Left lobe of liver (tissue), 2 donors: ENCODE results near the gene PNMA1. TPM values are rescaled to one million over a fixed set of nuclear protein-coding genes. Genes with fewer than 3 reads are reported as not detected.

Experiments
- ATAC-seq: fragments of 200-7000 bp; cut with Tn5 transposase; one replicate; pipeline ENCODE4 v1.9.1; 2020; ENCODE audit warnings: mild to moderate bottlenecking, moderate library complexity
- DNase-seq: peaks from one replicate; pipeline ENCODE4 v3.0.0-alpha.2; 2020; ENCODE audit warnings: low spot score
- total RNA-seq: library from RNA; stranded (reverse); gene quantifications from one replicate; pipeline ENCODE4 v1.2.1, GENCODE V29; 2021
- donor health status: DM: no; HTN: no; CAD: no; lungs with moderate emphysema.
- donor health status: DM: no; HTN: yes; CAD: no.

PNMA1 gene, protein sequence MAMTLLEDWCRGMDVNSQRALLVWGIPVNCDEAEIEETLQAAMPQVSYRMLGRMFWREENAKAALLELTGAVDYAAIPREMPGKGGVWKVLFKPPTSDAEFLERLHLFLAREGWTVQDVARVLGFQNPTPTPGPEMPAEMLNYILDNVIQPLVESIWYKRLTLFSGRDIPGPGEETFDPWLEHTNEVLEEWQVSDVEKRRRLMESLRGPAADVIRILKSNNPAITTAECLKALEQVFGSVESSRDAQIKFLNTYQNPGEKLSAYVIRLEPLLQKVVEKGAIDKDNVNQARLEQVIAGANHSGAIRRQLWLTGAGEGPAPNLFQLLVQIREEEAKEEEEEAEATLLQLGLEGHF
- total RNA-seq, result 2.3 TPM

DNA sequence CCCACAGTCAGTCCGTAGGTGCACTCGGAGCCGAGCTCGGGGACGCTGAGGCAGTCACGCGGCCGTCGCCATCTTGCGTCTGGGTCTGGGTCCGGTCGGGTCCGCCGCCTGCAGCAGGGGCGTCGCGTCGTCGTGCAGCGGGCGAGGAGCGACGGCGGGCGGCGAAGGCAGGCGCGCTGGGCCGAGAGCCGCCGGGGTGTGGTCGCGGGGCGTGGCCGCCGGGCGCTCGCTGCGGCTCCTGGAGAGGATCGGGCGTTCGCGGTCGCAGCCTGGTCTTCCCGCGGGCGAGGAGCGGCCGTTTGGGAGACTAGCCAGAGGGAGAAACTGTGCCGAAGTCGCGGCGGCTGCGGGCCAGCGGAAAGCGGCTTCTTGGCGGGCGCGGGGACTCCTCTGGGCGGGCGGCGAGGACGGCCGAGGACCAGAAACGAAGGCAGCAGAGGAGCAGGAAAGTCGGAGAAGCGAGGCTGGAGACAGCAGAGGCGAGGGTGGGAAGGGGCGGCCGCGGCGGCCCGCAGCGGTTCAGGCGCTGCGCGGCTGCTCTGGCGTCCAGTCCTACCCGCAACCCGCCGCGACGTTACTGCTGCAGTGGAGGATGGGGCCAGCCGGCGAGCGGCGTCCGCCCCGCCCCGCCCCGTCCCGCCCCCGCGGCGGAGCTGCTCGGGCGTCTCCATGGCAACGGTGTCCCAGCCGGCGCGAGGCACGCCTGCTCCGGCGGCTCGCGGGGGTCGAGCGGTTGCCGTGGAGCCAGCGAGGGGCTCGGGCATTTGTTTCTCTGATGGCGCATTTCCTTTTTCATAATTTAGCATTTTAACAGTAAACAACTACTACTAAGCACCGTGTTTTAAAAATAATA lies at the start of gene PNMA1:
Gene PNMA1 (minus strand): TSS at position 582 of the 853 bp plus-strand sequence. CDS start 745 bp downstream, outside the sequence.
- peak; percentile 87 for DNase-seq
- ATAC-seq, result peak; percentile 94

DNA sequence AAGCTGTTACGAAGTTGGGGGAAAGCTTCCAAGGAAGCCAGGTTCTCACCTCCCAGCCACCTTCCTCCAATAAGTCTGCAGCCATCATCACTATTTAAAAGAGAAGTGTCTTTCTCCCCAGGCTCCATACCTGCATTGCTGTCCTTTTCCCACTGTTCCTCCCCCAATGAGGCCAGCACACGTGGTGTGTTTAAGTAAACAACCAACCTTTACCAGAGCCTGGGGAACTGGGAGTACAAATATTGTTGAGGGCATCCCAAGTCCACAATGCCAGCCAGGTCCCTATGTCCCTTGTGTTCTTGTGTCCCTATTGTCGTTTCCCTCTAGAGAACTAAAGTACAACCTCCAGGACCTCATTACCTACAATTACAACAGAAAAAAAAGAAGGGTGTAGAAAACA lies 49.2 kb upstream of the PNMA1 start:
- ATAC-seq (peak; percentile 56), DNase-seq (peak; percentile 86)

DNA sequence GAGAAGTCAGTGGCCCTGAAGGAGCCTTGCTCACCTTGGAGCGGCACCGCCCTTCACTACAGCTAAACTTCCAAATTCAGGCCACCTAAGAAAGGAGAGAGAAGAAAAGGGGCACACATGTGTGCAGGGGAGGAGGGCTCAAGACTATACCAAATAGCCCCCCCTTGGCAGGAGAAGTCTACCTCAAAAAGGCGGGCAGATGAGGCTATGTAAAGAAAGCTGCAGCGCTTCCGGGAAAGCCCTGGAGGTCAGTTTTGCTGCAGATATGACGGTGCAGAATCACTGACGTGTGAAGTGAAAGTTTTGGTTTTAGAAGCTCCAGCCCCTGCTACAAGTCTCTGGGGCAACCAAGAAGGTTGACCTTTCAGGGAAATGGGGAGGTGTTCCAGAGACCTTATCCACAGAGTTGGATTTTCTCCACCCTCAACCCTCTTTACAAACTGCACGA lies 48.2 kb upstream of the PNMA1 start:
- no peak for ATAC-seq
- no peak for DNase-seq

DNA sequence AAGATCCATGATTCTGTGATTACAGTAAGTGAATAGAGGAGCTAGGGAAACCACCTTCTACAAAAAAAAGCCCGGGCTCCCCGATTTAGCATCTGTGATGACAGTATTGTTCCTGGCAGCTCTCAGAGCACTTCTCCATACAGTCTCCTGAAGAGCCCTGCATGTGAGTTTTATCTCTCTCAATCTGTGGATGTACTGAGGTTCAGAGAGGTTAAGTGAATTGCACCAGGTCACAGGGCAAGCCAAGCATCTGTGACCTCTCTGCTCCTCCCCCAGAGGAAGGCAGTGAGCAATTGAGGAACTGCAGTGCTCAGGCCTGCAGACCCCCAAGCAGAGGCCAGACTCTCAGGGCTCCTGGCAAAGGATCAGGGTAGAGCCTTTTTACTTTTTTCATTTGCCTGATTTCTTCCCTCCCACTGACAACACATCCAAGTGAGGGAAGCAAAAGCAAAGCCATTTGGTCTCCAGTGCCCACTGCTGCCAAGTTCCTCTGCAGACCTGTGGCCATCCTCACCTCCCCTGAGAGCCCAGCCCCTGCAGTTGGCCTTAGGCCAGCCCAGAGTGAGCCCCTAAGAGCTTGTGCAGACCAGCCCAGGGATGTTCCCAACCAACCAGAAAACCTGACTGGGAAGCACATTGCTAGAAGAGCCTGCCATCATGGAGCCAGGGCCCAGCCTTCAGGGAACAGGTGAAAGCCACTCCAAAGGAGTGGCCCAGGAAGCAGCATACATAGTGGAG lies 47.6 kb upstream of the PNMA1 start:
- DNase-seq (no peak), ATAC-seq (no peak)

DNA sequence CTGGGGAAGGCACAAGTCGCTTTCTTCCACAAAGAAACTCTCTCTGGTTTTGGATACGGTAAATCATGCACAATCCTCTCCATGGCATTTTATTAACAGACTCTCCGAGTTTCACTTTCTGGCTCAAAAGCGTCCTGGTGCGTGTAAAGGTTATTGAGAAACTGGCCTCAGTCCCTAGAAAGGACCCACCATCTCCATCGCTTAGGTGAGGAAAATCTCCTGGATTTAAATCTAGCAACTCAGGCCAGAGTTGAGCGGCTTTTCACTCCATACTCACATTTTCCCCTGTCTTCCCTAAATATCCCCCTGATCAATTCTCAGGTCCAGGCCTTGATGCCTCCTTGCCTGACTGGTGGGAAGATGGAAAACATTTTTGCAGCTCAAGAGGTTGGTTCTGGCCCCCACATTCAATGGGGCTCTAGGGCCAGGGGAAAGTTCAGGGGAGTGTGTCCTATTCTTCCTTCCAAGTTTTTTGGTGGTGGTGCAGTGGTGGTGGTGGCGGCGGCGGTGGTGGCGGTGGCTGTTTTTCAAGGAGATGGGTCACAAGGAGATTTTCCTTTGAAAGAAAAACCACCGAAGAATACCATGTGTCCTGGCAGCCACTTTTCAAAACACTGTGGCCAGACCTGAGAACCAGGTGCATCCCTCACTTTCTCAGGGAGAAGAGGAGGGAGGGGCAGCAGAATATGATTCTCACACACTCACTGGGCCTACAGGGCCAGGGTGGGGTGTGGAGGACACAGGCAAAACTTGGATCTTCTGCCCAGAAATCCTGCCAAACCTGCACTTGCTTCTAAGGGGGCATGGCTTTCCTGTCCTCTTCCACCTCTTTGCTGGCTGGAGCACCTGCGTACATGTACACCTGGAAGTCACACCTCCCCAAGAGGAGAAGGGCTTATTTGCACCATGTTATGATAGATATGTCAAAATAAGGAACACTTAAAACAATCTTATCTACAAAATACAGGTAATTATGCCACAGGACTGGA lies 46.7 kb upstream of the PNMA1 start:
- ATAC-seq, result no peak
- no peak for DNase-seq

DNA sequence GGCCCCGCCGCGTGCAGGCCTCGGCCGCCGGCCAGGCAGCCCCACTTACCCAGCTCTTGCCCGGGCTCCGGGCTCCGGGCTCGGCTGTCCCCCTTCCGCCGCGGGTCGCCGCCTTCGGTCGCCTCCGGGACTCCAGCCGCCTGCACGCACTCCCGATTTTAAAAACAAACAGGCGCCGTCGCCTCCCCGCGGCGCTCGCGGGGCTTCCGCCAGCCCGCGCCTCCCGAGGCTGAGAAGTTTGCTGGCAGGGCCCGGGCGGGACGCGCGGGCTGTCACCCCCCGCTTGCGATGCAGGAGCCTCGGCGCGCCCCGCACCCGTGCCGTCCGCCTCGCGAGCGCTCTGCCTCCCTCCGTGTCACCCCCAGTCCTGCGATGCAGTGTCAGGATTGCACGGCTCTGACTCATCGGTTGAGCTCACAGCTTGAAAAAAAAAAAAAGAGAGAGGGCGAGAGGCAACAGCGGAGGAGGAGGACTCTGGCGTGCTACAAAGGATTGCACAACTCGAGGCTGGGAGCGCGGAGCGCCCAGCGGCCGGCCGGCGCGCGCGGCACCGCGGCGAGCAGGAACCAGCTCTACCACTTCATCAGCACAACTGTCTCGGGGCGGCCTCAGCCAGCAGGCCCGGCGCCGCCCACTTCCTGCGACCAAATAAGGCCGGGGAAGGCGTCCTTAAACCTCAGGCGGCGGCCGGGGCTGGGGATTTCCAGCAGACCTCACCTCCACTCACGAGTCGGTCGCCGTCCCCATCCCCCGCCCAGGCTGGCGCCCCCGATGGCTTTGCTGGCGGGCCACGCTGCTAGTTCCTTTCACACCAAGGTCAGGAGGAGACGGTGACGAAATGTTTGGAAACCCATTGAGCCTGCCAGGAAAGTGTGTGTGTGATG lies 45.8 kb upstream of the PNMA1 start:
- ATAC-seq, result peak; percentile 70
- peak; percentile 96 for DNase-seq

DNA sequence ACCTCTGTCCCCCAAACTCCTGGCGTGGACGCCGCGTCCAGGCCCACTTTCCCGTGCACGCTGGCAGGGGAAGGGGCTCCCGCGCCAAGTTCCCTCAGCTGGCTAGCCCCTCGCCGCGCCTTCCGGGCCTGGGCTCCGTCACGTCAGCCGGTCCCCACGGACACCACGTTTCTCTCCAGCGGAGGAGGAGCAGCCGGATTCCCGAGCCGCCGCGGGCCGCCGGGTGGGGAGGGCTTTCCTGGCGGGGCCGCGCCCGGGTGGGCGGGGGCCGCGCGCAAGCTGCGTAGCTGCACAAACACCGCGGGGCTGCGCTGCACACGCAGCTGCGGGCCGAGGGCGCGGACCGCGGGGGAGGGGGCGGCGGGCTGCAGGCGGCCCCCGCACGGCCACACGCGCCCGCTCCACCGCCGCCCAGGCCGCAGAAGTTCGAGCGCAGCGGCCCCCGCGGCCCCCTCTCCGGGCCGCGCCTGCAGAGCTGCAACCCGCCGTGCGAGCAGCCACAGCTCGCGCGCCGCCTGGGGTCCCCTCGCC lies 45.1 kb upstream of the PNMA1 start:
- peak; percentile 73 for DNase-seq
- peak; percentile 10 for ATAC-seq

DNA sequence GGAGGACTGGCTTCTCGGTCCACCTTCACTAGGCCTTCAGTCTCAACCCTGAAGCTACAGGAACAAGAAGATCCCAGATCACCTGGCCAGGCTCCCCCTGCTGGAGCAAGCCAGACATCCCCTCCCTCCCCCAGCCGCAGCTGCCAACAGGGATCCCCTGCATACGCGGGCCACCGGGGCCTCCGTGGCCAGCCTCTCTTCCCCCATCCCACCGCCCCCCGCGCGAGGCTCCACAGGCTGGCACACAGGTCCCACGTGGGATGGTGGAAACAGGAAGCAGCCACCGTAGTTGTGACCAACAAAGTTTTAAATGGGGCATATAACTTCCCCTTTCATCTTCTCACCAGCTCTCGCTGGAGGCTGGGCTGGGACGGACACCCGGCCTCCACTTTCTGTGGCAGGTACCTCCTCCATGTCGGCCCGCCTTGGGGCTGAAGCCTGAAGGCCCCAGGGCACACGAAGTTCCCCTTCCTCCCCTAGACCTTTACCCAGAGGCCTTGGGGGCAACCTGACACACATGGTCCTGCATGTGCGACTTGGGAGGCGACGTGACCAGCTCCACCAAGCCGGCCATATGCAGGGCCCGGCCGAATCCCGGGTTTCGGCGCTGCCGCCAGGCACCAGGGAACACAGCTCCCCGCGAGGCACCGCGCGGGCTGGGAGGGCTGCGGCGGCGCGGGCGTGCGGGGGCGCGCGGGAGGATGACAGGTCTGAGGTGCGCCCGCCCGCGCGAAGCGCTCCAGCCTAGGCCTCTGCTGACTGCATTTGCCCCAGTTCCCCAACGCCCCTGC lies 44.4 kb upstream of the PNMA1 start:
- DNase-seq (peak; percentile 73), ATAC-seq (peak; percentile 29)

DNA sequence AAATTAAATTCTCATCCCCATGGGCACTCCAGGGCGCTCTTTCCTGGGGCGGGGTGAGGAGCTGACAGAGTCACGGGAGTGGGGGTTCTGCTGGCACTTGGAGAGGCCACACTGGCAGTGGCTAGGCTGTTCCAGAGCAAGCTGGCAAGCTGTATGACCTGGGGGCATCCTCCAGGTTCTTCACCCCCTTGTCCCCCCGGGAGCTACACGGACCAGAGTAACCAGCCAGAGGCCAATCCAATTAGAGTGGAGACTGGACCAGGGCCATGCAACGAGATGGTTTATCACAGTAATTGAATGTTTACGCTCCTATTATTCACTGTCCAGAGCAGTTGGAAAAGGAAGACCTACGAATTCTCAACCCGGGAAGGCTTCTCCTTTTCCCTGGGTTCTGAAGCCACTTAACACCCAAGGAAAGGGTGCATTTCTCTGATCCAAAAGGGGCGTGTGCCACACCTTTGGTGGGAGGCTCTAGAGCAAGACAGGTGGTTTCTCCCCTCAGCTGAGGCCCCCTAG lies 43.8 kb upstream of the PNMA1 start:
- ATAC-seq, result no peak
- DNase-seq, result no peak

DNA sequence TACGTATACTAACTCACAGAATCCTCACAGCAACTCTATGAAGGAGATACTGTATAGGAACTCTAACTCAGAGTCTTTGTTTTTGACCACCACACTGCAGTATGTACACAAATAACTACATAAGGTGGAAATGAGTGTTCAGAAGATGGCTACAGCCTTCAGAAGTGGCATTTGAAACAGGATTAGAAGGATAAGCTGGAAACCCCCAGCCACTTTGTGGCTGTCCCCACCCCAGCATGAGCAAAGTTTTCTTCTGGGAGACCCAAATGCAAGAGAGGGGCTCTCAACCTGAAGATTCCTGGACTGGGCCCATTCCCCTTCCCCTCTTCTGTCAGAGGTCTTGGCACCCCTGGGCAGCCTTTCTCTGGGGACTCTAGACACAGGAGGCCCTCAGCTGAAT lies 43.2 kb upstream of the PNMA1 start:
- no peak for ATAC-seq

DNA sequence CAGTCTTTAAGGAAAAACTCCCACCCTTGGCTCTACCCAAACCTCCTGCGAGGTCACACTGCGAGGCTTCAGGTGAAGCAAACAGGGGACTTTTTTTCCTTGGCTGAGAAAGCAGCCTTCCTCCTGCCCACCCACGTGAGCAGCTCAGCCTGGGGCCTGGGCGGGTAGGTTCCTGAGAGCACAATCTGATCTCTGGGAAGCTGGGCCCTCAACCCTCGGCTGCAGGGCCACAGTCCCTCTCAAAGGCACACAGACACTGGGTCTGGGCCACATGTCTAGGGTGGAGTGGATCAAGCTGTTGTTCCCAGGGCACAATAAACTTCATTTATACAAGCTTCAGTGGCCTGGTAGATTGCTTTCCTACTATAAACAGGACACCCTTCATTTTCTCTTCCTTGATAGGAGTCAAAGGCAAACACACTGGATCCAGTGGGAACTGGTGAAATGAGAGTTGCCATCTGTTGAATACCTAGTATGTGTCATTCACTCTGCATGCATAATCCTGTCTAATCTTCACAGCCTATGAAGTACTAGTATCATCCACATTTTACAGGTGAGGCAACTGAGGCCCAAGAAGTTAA lies 41.3 kb upstream of the PNMA1 start:
- ATAC-seq, result no peak
- no peak for DNase-seq

More for the DNA sequence above, 43.2 kb upstream of the PNMA1 start:
- no peak for DNase-seq

DNA sequence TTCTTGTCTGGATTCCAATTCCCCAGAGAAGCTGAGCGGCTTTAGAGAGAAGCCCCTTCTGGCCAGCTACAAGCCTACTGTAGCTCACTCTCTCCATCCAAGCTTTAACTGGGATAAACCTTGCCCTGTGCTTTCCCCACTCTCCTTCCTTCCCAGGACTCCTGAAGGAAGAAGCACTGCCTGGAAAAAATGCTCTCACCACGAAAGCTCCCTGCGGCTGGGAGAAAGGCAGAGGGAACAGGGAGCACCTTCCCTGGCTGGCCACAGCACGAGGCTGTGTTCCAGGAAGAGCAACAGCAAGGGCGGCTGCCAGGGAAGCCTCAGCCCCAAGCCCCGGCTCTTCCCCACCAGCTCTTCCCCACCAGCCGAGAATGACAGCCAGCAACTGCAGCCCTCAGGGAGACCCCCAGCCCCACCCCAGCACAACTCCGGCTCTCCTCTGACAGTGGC lies 40.8 kb upstream of the PNMA1 start:
- DNase-seq (no peak), ATAC-seq (peak; percentile 26)

DNA sequence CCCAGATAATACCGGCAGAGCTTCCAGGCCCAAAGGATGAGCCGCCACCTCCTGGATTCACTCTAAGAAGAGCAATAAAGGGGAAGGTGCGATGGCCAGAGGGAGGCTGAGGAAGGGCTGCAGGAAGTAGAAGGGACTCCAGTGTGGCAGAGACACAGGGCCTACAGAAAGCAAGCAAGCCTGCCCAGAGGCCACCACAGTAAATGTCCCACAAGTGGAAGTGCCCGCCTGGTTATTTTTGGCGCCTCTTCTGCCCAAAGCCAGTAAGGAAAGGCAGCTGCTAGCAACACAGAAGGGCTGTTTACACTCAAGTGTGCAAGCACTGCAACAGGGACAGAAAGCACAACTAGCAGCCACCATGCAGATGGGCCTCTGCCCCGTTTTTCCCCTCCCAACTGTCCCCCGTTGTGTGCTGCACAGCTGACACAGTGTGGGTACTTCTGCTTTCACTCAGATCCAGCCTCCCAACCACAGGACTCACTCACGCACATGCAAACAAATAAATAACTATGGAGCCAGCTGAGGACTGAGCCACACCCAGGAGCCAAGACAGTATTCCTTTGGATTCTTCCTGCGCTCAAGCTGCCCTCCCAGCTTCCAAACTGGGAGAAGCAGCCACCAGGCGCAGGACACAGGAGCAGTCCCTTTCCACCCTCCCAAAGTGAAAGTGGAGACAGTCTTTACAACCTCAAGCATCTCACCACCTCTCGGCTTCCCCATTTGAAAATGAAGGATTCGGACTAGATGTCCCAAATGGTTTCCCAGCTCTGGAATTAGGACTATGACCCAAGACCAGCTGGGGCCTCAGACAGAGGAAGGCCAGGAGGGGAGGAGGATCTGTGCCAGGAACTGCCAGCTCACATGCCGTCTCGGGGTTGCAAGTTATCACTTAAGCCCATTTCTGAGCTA lies 40.0 kb upstream of the PNMA1 start:
- ATAC-seq, result peak; percentile 0
- DNase-seq, result no peak

DNA sequence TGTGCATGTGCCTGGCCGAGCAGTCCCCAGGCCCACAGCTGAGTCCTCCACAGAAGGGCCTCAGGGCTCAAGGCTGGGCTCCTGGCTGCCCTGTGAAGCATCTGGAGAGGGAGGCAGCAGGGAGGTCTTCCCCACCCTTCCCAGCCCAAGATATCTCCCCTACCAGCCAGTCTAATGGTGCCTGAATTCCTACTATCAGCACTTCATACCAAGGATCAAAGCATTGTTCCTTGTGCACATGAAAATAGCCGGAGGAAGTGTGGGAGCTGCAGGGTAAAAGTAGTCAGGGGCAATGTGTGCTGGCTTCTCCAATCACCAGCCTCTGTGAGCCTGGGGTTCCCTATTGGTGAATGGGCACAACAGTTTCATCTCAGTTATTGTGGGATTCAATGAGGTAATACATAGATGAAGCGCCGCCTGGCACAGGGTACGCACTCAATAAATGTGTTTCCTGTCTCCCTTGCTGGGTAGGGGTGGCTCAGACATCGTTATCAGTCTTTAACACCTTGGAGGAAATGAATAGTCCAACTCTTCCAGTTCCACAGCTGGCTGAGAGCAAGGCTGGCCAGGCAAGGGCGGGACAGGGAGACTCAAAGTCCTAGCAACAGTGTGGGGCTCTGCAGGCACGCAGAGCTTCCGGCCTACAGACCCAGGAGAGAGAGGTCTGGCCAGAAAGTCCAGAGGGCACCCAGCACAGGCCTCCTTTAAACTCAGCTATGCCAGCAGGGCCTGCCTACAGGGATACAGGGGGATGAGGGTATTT lies 39.1 kb upstream of the PNMA1 start:
- DNase-seq, result peak; percentile 83
- peak; percentile 72 for ATAC-seq

DNA sequence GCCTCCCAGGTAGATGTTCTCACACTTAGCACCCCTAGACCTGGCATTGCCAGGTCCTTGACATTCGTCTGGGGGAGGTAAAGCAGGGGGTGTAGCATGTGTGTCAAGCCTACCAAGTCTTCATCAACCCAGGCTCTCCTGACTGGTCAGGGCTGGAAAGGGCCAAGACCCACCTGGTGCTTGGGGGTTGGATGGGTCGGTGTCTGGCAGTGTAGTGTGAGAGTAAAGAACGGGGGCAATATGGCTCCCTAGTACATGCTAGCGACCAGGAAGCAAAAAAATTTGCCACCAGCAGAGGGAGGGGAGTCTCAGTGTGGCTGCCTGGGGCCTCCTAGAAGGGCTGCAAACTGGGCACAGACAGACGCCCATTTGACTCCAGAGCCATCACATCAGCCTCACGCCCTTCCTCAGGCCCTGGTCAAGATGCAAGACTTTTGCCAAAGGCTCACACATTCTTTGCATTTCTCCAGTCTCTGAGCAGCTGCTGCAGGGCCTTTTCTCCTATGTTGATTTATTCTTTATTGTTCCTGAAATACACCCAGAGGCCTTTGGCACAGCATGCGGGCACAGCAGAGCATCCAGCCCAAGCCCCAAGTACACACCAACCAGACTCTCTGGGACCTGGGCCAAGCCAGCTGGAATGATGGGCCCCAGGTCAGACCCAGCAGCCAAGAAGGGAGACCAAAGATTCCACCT lies 38.3 kb upstream of the PNMA1 start:
- DNase-seq (peak; percentile 93), ATAC-seq (peak; percentile 70)
